ENCODE results near the gene VPS13C. TPM values are rescaled to one million over a fixed set of nuclear protein-coding genes. Genes with fewer than 3 reads are reported as not detected.

The VPS13C gene
- total and polyA plus RNA-seq, 2 donors (not counting 1 experiment from before 2014, with no cell fraction given) = 40.0 to 236 TPM

GRCh38 chr15:61831505-61831921 lies 228.7 kb downstream of the VPS13C start:
- DNase-seq (no peak), ATAC-seq (ENCODE audit: low read depth) (no peak)
- peaks cover 27% of the 10 kb centered on the region for H3K27me3 Mint-ChIP-seq
- POLR2A ChIA-PET = no interaction called here
- CTCF ChIA-PET = interaction anchor here (1.0 to 4.9 kb wide), 3 partner anchors 14 to 1246 kb away, joined by 3 to 71 read pairs (median 3); no protein-coding TSS in a partner anchor
- intact Hi-C loops (cut with micrococcal nuclease) = loop anchor here (10.0 kb wide), 1 partner anchor 1327 kb away; no protein-coding TSS in a partner anchor
- Histone ChIP-seq H3K4me3 (ENCODE audit: control extremely low read depth in 1 of 5, extremely low read depth in 1 of 5, insufficient read depth in 1 of 5, low read depth in 2 of 5, low read length in 4 of 5) (no peak overlapping the region), H3K79me2 (ENCODE audit: control insufficient read depth, insufficient read depth, low read length) (no peaks in the 10 kb centered on the region), H4K20me1 (ENCODE audit: control insufficient read depth, insufficient read depth, low read length, poor library complexity, severe bottlenecking) (no peaks in the 10 kb centered on the region), H2AFZ (ENCODE audit: insufficient read depth, low read depth, low read length, poor library complexity, severe bottlenecking) (no peak overlapping the region), H3K4me2 (replicated peaks; ENCODE audit: low read depth, low read length, poor library complexity, severe bottlenecking) (no peak overlapping the region), H3K4me1 (ENCODE audit: control insufficient read depth in 2 of 2, insufficient read depth in 2 of 2, low read length in 2 of 2) (peaks cover 0 to 7% of the 10 kb centered on the region in 2 donors), H3K27ac (ENCODE audit: low read length in 2 of 2) (no peak overlapping the region), H3K36me3 (replicated peaks in 1 of 2; ENCODE audit: control extremely low read depth in 1 of 2, control insufficient read depth in 1 of 2, extremely low read depth in 1 of 2, insufficient read depth in 2 of 2, low read length in 1 of 2) (no peaks in the 10 kb centered on the region), H3K27me3 (replicated peaks in 1 of 4; ENCODE audit: control extremely low read depth in 1 of 4, control insufficient read depth in 3 of 4, insufficient read depth in 4 of 4, low read length in 3 of 4) (peaks cover 0 to 19% (median 4%) of the 10 kb centered on the region in 4 experiments), H3K9ac (ENCODE audit: low read length) (no peak overlapping the region), H3K9me3 (ENCODE audit: control extremely low read depth in 1 of 3, control insufficient read depth in 2 of 3, insufficient read depth in 1 of 3, low read length in 2 of 3) (no peaks in the 10 kb centered on the region)
- no peak overlapping the region for H3K4me3 Mint-ChIP-seq
- H3K9me3 Mint-ChIP-seq (ENCODE audit: insufficient read depth) = no peaks in the 10 kb centered on the region
- no peak for TF ChIP-seq CTCF (IDR thresholded peaks at IDR 0.05)
- no peak for TF ChIP-seq EZH2 (IDR thresholded peaks at IDR 0.05; ENCODE audit: borderline replicate concordance, insufficient read depth, low read depth, low read length, poor library complexity, severe bottlenecking)
- no peak overlapping the region for H3K27ac Mint-ChIP-seq
- 57% methylated on average over 10 of the region's 10 CpGs for WGBS (ENCODE audit: insufficient coverage)
- H3K4me1 Mint-ChIP-seq = peaks cover 4% of the 10 kb centered on the region

GRCh38 chr15:61830536-61831330 lies 229.5 kb downstream of the VPS13C start:
- ATAC-seq (ENCODE audit: low read depth) = no peak
- peaks cover 27% of the 10 kb centered on the region for H3K27me3 Mint-ChIP-seq
- H3K9me3 Mint-ChIP-seq (ENCODE audit: insufficient read depth) = no peaks in the 10 kb centered on the region

More at GRCh38 chr15:61830536-61831330, 229.5 kb downstream of the VPS13C start:
- Histone ChIP-seq H2AFZ (ENCODE audit: insufficient read depth, low read depth, low read length, poor library complexity, severe bottlenecking) (no peak overlapping the region), H3K4me2 (replicated peaks; ENCODE audit: low read depth, low read length, poor library complexity, severe bottlenecking) (no peak overlapping the region), H3K4me3 (ENCODE audit: control extremely low read depth in 1 of 5, extremely low read depth in 1 of 5, insufficient read depth in 1 of 5, low read depth in 2 of 5, low read length in 4 of 5) (no peak overlapping the region), H3K9ac (ENCODE audit: low read length) (no peak overlapping the region), H3K36me3 (replicated peaks in 1 of 2; ENCODE audit: control extremely low read depth in 1 of 2, control insufficient read depth in 1 of 2, extremely low read depth in 1 of 2, insufficient read depth in 2 of 2, low read length in 1 of 2) (no peaks in the 10 kb centered on the region), H3K27me3 (replicated peaks in 1 of 4; ENCODE audit: control extremely low read depth in 1 of 4, control insufficient read depth in 3 of 4, insufficient read depth in 4 of 4, low read length in 3 of 4) (peaks cover 0 to 19% (median 4%) of the 10 kb centered on the region in 4 experiments), H3K4me1 (ENCODE audit: control insufficient read depth in 2 of 2, insufficient read depth in 2 of 2, low read length in 2 of 2) (peaks cover 0 to 7% of the 10 kb centered on the region in 2 donors), H3K27ac (ENCODE audit: low read length in 2 of 2) (no peak overlapping the region), H3K9me3 (ENCODE audit: control extremely low read depth in 1 of 3, control insufficient read depth in 2 of 3, insufficient read depth in 1 of 3, low read length in 2 of 3) (no peaks in the 10 kb centered on the region), H4K20me1 (ENCODE audit: control insufficient read depth, insufficient read depth, low read length, poor library complexity, severe bottlenecking) (no peaks in the 10 kb centered on the region), H3K79me2 (ENCODE audit: control insufficient read depth, insufficient read depth, low read length) (no peaks in the 10 kb centered on the region)
- Mint-ChIP-seq H3K27ac (no peak overlapping the region), H3K4me1 (peaks cover 4% of the 10 kb centered on the region), H3K4me3 (no peak overlapping the region)
- POLR2A ChIA-PET = no interaction called here
- intact Hi-C loops (cut with micrococcal nuclease) = loop anchor here (10.0 kb wide), 1 partner anchor 1326 kb away; no protein-coding TSS in a partner anchor
- 37% methylated on average over 11 of the region's 12 CpGs for WGBS (ENCODE audit: insufficient coverage)
- DNase-seq = no peak
- TF ChIP-seq EZH2 (IDR thresholded peaks at IDR 0.05; ENCODE audit: borderline replicate concordance, insufficient read depth, low read depth, low read length, poor library complexity, severe bottlenecking) (no peak), CTCF (IDR thresholded peaks at IDR 0.05) (no peak)
- CTCF ChIA-PET = interaction anchor here (1.4 kb wide), 1 partner anchor 1245 kb away, joined by 3 read pairs; no protein-coding TSS in a partner anchor
